Measurements from ENCODE around the gene IGSF9B.

The IGSF9B gene

GRCh38 chr11:133939558-133939957 lies 17.2 kb downstream of the IGSF9B start:
- TF ChIP-seq RARB (CRISPR knock-in tag; IDR thresholded peaks at IDR 0.05) (no peak), CSDC2 (CRISPR knock-in tag; IDR thresholded peaks at IDR 0.05) (no peak), CSRNP3 (CRISPR knock-in tag; IDR thresholded peaks at IDR 0.05) (no peak), ZNF565 (CRISPR knock-in tag; conservative IDR thresholded peaks at IDR 0.05; ENCODE audit: low read depth) (no peak), BACH2 (CRISPR knock-in tag; IDR thresholded peaks at IDR 0.05; ENCODE audit: borderline replicate concordance) (no peak), ZNF70 (CRISPR knock-in tag; IDR thresholded peaks at IDR 0.05) (no peak)
- no peak for ATAC-seq

GRCh38 chr11:133938166-133938565 lies 18.6 kb downstream of the IGSF9B start:
- no peak for ATAC-seq

GRCh38 chr11:133937468-133937867 lies 19.3 kb downstream of the IGSF9B start:
- ATAC-seq: no peak
- TF ChIP-seq ZNF70 (CRISPR knock-in tag; IDR thresholded peaks at IDR 0.05) (no peak), ZNF565 (CRISPR knock-in tag; conservative IDR thresholded peaks at IDR 0.05; ENCODE audit: low read depth) (no peak), ZFP30 (CRISPR knock-in tag; IDR thresholded peaks at IDR 0.05) (no peak), PPARA (CRISPR knock-in tag; IDR thresholded peaks at IDR 0.05; ENCODE audit: borderline replicate concordance) (no peak), OSR1 (CRISPR knock-in tag; IDR thresholded peaks at IDR 0.05) (no peak), ESRRG (CRISPR knock-in tag; IDR thresholded peaks at IDR 0.05) (no peak), RARB (CRISPR knock-in tag; IDR thresholded peaks at IDR 0.05) (no peak), ZFP3 (CRISPR knock-in tag; IDR thresholded peaks at IDR 0.05) (no peak), CSRNP3 (CRISPR knock-in tag; IDR thresholded peaks at IDR 0.05) (no peak), ARNTL (CRISPR knock-in tag; IDR thresholded peaks at IDR 0.05; ENCODE audit: borderline replicate concordance, low read depth) (no peak), ZC3H10 (CRISPR knock-in tag; IDR thresholded peaks at IDR 0.05) (no peak), CSDC2 (CRISPR knock-in tag; IDR thresholded peaks at IDR 0.05) (no peak)
- TF ChIP-seq, protein P1, sequence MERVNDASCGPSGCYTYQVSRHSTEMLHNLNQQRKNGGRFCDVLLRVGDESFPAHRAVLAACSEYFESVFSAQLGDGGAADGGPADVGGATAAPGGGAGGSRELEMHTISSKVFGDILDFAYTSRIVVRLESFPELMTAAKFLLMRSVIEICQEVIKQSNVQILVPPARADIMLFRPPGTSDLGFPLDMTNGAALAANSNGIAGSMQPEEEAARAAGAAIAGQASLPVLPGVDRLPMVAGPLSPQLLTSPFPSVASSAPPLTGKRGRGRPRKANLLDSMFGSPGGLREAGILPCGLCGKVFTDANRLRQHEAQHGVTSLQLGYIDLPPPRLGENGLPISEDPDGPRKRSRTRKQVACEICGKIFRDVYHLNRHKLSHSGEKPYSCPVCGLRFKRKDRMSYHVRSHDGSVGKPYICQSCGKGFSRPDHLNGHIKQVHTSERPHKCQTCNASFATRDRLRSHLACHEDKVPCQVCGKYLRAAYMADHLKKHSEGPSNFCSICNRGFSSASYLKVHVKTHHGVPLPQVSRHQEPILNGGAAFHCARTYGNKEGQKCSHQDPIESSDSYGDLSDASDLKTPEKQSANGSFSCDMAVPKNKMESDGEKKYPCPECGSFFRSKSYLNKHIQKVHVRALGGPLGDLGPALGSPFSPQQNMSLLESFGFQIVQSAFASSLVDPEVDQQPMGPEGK (CRISPR knock-in tag; IDR thresholded peaks at IDR 0.05; ENCODE audit: borderline replicate concordance): no peak

More at GRCh38 chr11:133938166-133938565, 18.6 kb downstream of the IGSF9B start:
- no peak for TF ChIP-seq ZC3H10 (CRISPR knock-in tag; IDR thresholded peaks at IDR 0.05)
- no peak for TF ChIP-seq ARNTL (CRISPR knock-in tag; IDR thresholded peaks at IDR 0.05; ENCODE audit: borderline replicate concordance, low read depth)
- TF ChIP-seq, protein P1 (CRISPR knock-in tag; IDR thresholded peaks at IDR 0.05; ENCODE audit: borderline replicate concordance): no peak
- TF ChIP-seq ZNF8 (CRISPR knock-in tag; IDR thresholded peaks at IDR 0.05): no peak
- no peak for TF ChIP-seq POU6F1 (CRISPR knock-in tag; IDR thresholded peaks at IDR 0.05; ENCODE audit: borderline replicate concordance, low read depth)
- no peak for TF ChIP-seq ESRRG (CRISPR knock-in tag; IDR thresholded peaks at IDR 0.05)
- no peak for TF ChIP-seq RARB (CRISPR knock-in tag; IDR thresholded peaks at IDR 0.05)
- TF ChIP-seq PPARA (CRISPR knock-in tag; IDR thresholded peaks at IDR 0.05; ENCODE audit: borderline replicate concordance): no peak
- TF ChIP-seq, protein P2, sequence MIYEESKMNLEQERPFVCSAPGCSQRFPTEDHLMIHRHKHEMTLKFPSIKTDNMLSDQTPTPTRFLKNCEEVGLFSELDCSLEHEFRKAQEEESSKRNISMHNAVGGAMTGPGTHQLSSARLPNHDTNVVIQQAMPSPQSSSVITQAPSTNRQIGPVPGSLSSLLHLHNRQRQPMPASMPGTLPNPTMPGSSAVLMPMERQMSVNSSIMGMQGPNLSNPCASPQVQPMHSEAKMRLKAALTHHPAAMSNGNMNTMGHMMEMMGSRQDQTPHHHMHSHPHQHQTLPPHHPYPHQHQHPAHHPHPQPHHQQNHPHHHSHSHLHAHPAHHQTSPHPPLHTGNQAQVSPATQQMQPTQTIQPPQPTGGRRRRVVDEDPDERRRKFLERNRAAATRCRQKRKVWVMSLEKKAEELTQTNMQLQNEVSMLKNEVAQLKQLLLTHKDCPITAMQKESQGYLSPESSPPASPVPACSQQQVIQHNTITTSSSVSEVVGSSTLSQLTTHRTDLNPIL (CRISPR knock-in tag; IDR thresholded peaks at IDR 0.05; ENCODE audit: low read depth): no peak
- no peak for TF ChIP-seq ISL1 (CRISPR knock-in tag; IDR thresholded peaks at IDR 0.05)
- TF ChIP-seq TOX (CRISPR knock-in tag; IDR thresholded peaks at IDR 0.05; ENCODE audit: borderline replicate concordance): no peak
- TF ChIP-seq, protein P3, sequence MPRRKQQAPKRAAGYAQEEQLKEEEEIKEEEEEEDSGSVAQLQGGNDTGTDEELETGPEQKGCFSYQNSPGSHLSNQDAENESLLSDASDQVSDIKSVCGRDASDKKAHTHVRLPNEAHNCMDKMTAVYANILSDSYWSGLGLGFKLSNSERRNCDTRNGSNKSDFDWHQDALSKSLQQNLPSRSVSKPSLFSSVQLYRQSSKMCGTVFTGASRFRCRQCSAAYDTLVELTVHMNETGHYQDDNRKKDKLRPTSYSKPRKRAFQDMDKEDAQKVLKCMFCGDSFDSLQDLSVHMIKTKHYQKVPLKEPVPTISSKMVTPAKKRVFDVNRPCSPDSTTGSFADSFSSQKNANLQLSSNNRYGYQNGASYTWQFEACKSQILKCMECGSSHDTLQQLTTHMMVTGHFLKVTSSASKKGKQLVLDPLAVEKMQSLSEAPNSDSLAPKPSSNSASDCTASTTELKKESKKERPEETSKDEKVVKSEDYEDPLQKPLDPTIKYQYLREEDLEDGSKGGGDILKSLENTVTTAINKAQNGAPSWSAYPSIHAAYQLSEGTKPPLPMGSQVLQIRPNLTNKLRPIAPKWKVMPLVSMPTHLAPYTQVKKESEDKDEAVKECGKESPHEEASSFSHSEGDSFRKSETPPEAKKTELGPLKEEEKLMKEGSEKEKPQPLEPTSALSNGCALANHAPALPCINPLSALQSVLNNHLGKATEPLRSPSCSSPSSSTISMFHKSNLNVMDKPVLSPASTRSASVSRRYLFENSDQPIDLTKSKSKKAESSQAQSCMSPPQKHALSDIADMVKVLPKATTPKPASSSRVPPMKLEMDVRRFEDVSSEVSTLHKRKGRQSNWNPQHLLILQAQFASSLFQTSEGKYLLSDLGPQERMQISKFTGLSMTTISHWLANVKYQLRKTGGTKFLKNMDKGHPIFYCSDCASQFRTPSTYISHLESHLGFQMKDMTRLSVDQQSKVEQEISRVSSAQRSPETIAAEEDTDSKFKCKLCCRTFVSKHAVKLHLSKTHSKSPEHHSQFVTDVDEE (CRISPR knock-in tag; IDR thresholded peaks at IDR 0.05): no peak
- no peak for TF ChIP-seq OSR1 (CRISPR knock-in tag; IDR thresholded peaks at IDR 0.05)
- no peak for TF ChIP-seq SNAI2 (CRISPR knock-in tag; IDR thresholded peaks at IDR 0.05)
- TF ChIP-seq BACH2 (CRISPR knock-in tag; IDR thresholded peaks at IDR 0.05; ENCODE audit: borderline replicate concordance): no peak
- no peak for TF ChIP-seq ZFP3 (CRISPR knock-in tag; IDR thresholded peaks at IDR 0.05)
- no peak for TF ChIP-seq ZFP30 (CRISPR knock-in tag; IDR thresholded peaks at IDR 0.05)
- TF ChIP-seq GLIS3 (CRISPR knock-in tag; IDR thresholded peaks at IDR 0.05): no peak
